Measurements from ENCODE around the gene PEX10.

The PEX10 gene

GRCh38 chr1:2446394-2446793 is 34.0 kb upstream of the PEX10 start:
- Histone ChIP-seq H3K27ac (no peak overlapping the region), H3K36me3 (no peaks in the 10 kb centered on the region), H3K4me3 (ENCODE audit: low read depth in 1 of 2, low read length in 1 of 2) (no peak overlapping the region), H3K4me1 (ENCODE audit: control insufficient read depth in 1 of 2, insufficient read depth in 1 of 2, low read depth in 1 of 2, low read length in 1 of 2) (no peaks in the 10 kb centered on the region), H3K9me3 (no peaks in the 10 kb centered on the region), H3K27me3 (peaks cover 58% of the 10 kb centered on the region)
- TF ChIP-seq CTCF (IDR thresholded peaks at IDR 0.05), result no peak

GRCh38 chr1:2445823-2446215 is 33.5 kb upstream of the PEX10 start:
- Histone ChIP-seq H3K4me1 (ENCODE audit: control insufficient read depth in 1 of 2, insufficient read depth in 1 of 2, low read depth in 1 of 2, low read length in 1 of 2) (no peaks in the 10 kb centered on the region), H3K9me3 (no peaks in the 10 kb centered on the region), H3K36me3 (no peaks in the 10 kb centered on the region), H3K4me3 (ENCODE audit: low read depth in 1 of 2, low read length in 1 of 2) (no peak overlapping the region), H3K27ac (no peak overlapping the region), H3K27me3 (peaks cover 64% of the 10 kb centered on the region)
- TF ChIP-seq CTCF (IDR thresholded peaks at IDR 0.05), result no peak

GRCh38 chr1:2445162-2445822 is 32.9 kb upstream of the PEX10 start:
- no peaks in the 10 kb centered on the region for H3K4me1 ChIP-seq (ENCODE audit: control insufficient read depth in 1 of 2, insufficient read depth in 1 of 2, low read depth in 1 of 2, low read length in 1 of 2)
- H3K4me3 ChIP-seq (ENCODE audit: low read depth in 1 of 2, low read length in 1 of 2), result no peak overlapping the region
- H3K36me3 ChIP-seq, result no peaks in the 10 kb centered on the region
- H3K27me3 ChIP-seq, result peaks cover 65% of the 10 kb centered on the region
- H3K27ac ChIP-seq, result no peak overlapping the region
- H3K9me3 ChIP-seq, result no peaks in the 10 kb centered on the region
- no peak for TF ChIP-seq CTCF (IDR thresholded peaks at IDR 0.05)

- Histone ChIP-seq H3K27me3 (peaks cover 65% of the 10 kb centered on the region), H3K9me3 (no peaks in the 10 kb centered on the region), H3K27ac (no peak overlapping the region), H3K4me3 (ENCODE audit: low read depth in 1 of 2, low read length in 1 of 2) (no peak overlapping the region), H3K36me3 (no peaks in the 10 kb centered on the region), H3K4me1 (ENCODE audit: control insufficient read depth in 1 of 2, insufficient read depth in 1 of 2, low read depth in 1 of 2, low read length in 1 of 2) (no peaks in the 10 kb centered on the region)
- no peak for TF ChIP-seq CTCF (IDR thresholded peaks at IDR 0.05)
Measured at GRCh38 chr1:2444138-2444591, 31.8 kb upstream of the PEX10 start.

- Histone ChIP-seq H3K4me1 (ENCODE audit: control insufficient read depth in 1 of 2, insufficient read depth in 1 of 2, low read depth in 1 of 2, low read length in 1 of 2) (no peaks in the 10 kb centered on the region), H3K27me3 (peaks cover 65% of the 10 kb centered on the region), H3K4me3 (ENCODE audit: low read depth in 1 of 2, low read length in 1 of 2) (no peak overlapping the region), H3K36me3 (no peaks in the 10 kb centered on the region), H3K27ac (no peak overlapping the region), H3K9me3 (no peaks in the 10 kb centered on the region)
- no peak for TF ChIP-seq CTCF (IDR thresholded peaks at IDR 0.05)
Measured at GRCh38 chr1:2443277-2444137, 31.1 kb upstream of the PEX10 start.

Measured in neutrophil (primary cell).